GM21515 (cell line): ENCODE measurements around the gene TTC4.
A peak's percentile ranks its signal among the peaks of the same experiment; 100 is the strongest.

Experiments
- ATAC-seq: cut with Tn5 transposase; IDR thresholded peaks from one replicate; pipeline ENCODE4 v1.9.1; 2021; ENCODE audit not compliant: unreplicated experiment

Gene TTC4, protein sequence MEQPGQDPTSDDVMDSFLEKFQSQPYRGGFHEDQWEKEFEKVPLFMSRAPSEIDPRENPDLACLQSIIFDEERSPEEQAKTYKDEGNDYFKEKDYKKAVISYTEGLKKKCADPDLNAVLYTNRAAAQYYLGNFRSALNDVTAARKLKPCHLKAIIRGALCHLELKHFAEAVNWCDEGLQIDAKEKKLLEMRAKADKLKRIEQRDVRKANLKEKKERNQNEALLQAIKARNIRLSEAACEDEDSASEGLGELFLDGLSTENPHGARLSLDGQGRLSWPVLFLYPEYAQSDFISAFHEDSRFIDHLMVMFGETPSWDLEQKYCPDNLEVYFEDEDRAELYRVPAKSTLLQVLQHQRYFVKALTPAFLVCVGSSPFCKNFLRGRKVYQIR

DNA sequence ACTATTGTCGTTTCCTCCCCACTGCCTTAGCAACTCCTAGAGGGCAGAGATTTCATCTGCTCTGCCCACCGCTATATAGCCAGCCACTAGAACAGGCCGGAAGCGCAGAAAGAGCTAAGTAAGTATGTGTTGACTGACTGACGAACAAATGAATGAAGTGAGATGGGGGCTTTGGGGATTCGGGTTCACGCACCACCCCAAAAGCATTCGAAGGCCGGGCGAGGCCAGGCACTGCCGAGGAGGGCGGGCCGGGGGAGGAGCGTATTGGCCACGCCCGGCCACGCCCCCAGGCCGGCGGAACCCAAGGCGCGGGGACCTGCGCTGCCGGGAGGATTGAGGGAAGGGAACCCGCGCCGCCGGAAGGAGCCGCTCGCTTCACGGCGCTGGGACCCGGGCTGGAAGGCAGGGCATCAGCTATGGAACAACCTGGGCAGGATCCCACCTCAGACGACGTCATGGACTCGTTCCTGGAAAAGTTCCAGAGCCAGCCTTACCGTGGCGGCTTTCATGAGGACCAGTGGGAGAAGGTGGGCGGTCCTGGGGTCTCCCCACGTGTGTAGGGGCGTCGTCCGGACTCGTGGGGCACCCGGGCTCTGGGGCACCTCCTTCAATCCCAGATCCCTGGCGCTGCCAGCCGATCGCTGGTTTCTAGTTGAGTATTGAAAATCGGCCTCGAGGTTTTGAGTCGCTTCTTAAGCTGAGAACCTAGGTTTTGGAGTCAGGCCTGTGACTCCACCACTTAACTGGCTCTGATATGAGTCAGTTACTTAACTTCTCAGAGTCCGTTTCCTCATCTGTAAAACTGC, at the start of gene TTC4:
TTC4 (plus strand) TSS at position 369 of the 806 bp plus-strand sequence; CDS start at position 417, 48 bp downstream.
- ATAC-seq = peak; percentile 97

DNA sequence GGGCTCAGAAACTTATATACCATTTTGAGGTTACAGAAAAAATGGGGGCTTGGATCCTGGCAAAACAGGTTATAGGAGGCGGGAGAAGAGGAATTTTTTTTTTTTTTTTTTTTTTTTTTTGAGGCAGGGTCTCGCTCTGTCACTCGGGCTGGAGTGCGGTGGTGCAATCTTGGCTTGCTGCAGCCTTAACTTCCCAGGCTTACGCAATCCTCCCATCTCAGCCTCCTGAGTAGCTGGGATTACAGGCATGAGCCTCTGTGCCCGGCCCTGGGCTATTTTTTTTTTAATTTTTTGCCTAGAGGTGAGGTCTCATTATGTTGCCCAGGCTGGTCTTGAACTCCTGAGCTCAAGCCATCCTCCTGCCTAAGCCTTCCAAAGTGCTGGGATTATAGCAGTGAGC, 49.3 kb upstream of the TTC4 start:
- no peak for ATAC-seq

DNA sequence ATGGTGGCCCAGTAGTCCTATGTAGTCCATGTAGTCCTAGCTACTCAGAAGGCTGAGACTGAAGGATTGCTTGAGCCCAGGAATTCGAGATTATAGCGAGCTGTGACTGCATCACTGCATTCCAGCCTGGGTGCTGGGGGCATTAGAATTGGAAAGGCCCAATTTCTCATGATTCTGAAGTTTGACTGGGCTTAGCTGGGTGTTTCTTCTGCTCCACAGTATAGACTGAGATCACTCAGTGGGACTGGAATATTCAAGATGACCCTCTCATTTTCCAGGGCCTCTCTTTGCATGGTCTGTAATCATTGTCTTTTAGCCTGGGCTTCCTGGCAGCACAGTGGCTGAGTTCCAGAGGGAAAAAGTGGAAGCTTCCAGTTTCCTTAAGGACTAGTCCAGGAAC, 47.9 kb upstream of the TTC4 start:
- ATAC-seq = no peak

DNA sequence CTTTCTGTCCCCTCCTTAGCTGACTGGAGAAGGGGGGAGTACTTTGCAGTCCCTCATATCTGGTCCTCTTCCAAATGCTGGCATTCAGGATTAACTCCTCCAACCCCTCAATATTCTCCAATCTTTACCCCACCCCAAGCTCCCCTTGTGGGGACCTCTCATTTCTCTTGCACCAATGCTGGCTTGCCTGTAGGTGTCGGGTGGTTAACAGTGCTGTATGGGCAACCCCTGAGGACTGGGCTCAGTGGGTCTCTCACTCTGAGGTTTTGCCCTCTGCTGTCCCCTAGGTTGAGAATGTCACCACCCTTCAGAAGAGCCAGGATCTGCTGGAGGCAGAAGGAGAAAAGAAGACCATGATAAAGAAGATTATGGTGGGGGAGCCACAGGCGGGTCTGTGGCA, 47.1 kb upstream of the TTC4 start:
- no peak for ATAC-seq

DNA sequence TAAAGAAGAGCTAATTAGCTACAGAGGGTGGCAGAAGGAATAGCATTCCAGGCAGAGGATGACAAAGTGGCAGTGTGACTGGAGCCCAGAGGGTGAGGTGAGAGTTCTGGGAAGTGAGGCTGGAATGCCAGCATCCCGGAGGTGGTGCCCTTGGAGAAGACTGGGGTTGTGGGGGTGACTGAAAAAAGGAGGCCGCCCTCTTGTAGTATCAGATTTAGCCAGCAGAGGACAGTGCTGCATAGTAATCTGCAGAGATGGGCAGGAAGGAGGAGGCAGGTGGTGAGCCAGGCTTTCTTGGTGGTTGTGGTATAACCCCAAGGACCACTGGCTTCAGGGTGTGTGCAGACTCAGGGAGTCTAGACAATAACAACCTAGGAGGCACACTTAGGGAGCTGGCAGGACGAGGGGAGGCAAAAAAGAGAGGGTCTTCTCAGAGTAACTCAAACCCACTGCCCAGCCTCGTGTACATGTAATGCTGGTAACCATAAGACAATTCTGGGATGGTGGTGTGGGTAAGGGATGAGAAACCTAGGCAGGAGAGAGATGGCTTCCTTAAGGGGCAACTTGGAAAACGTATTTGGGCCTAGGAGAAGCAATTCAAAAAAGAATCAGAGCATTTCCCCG, 43.6 kb upstream of the TTC4 start:
- ATAC-seq = peak; percentile 63

DNA sequence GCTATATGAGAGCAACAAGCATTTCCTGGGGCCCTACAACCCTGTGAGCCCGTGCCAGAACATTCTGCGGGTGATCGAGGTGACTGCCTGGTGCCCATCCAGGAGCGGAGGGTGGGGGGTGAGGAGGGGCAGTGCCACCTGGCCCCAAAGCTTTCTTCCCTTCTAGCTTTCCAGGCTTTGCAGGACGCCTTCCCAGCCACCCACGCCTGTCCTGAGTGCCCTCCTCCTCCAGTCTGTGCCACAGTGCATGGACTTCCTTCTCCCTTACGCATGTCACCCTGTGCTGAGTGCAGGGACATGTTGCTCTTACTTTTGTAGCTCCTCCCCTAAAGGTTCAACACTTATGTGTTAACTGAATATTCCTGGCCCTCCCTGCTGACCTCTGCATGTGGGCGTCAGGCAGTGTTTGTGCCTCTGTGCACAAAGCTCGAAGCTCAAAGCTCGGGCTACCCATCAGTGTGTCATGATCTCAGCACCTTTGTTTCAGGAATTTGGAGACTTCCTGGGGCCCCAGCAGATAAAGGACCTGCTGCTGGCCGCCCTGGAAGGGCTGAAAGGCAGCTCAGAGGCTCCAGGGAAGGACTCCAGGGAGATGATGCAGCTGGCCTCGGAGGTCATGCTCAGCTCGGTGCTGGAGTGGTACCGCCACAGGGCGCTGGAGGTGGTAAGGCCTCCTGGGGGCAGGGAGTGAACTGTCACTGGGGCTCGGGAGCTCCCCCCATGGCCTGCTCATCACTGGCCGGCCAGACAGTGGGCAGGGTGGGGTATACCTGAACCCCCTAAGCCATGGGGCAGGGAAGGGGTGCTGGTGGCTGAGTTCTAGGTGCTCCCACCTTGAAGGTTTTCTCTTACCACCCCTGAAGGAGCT, 36.7 kb upstream of the TTC4 start:
- ATAC-seq = no peak

DNA sequence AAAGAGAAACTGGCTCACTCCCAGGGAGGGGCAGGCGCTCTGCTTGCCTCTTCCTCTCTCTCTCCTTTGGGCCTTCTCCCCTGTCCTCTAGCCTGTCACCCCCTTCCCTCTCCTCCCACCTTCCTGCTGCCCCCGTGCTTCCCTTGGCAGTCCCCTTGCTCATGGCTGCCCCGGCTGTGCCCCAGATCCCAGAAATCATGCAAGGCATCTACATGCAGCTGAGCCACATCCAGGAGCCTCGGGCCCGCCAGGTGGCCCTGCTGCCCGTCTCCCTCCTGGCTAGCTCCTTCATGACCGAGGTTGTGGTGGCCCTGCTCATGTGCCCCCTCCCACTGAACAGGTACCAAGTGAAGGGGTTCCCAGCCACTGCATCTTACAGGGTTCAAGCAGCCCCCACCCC, 36.0 kb upstream of the TTC4 start:
- ATAC-seq = no peak

DNA sequence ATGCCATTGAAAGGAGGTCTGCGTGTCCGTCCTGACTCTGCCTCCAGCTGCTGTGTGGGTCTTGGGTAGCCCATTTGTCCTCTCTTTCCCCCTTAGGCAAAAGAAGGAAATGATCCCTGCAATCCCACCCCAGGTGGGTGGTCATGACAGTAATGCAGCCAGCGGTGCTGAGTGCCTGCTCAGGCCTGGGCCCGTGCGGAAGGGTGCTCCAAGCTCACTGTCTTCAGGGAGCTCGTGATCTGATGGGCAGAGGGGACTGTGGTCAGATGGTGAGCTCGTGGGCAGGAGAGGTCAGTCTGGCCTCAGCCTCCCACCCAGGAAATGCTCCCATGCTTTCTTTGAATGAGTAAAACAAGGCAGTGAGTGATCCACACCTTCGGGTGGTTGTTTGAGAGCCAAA, 35.3 kb upstream of the TTC4 start:
- no peak for ATAC-seq

DNA sequence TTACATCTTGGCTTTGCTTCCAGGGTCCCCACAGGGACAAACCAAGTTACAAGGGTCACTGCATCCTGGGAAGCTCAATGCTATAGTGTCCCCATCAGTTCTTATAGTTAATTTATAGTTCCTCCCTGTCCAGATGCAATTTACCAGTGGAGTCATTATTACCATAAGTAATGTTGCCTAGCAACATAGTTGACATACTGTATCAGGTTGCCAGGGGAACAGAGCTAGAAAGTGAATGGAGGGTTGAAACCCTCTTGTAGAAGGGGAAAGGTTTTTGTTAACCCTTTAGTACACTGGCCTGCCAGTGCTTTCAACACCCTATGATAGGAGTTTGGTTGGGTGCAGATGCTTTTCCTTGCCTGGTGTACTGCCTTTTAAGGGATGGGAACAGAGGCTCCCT, 34.3 kb upstream of the TTC4 start:
- ATAC-seq = no peak

DNA sequence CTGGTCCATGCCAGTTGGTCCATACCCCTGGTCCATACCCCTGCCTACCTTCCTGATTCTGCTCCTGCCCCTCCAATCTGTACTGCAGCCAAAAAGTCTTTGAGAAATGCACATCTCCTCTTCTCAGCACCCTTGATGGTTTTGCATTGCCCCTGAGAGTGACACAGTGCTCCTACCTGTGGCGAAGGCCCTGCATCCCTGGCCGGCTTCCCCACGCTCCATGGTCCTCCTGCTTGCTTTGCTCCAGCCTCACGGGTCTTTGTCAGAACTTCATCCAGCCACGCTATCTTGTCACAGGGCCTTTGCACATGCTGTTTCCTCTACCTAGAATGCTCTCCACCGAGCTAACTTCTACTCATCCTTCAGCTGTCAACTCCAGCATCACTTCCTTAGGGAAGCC, 32.2 kb upstream of the TTC4 start:
- no peak for ATAC-seq

DNA sequence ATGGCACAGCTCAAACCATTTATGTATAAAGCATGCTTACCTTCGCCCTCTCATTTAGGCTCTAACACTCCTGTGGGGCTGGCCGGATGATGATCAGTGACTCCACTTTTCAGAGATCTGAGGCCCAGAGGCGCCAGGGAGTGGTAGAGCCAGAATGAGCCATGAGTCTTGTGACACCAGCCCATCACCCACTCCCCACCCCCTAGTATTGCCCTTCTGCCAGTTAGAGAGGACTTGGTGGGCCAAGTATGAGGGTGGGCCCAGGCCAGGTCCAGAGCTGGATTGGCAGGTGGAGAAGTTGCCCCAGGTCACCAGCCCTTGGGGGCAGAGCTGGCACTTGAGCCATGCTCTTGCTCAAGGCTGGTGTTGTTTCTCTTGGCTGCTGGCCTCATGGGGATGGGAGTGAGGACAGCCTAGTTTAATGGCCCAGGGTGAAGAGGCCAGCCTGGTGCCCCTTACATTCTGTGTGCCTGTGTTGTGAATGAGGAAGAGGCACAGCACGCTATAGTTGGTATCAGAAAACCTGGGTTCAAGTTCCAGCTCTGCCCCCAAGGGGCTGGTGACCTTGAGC, 30.2 kb upstream of the TTC4 start:
- ATAC-seq = no peak

DNA sequence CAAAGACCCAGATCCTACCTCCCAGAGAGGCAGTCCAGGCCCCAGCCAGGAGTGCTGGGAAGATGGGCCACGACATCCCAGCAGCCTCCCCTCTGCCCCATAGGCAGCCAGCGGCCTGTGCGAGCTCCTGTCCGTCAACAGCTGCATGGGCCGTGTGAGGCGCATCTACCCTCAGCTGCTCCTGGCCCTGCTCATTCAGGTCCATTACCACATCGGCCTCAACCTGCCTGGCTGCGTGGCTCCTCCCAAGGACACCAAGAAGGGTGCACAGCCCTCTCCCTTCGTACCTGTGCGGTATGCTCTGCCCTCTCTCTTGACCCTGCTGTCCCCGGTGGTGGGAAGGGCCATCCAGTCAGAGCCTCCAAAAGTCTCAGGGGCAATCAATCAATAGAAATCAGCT, 29.5 kb upstream of the TTC4 start:
- no peak for ATAC-seq

DNA sequence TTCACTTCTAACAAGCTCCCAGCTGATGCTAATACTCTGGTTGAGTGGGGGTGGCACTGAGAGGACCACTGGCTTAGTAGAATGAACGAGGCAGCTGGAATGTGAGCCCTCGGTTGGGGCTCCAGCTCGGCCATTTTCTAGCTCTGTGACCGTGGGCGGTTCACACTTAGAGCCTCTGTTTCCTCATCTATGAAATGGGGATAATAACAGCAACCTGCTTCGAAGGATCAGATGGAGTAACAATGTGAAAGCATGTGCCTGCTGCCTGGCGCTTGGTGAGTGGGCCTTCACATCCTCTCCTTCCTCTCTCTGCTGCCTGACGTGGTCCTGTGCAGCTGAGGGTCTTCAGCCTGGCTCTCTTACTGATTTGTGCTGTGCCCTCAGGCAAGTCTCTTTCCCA, 20.9 kb upstream of the TTC4 start:
- ATAC-seq = no peak

DNA sequence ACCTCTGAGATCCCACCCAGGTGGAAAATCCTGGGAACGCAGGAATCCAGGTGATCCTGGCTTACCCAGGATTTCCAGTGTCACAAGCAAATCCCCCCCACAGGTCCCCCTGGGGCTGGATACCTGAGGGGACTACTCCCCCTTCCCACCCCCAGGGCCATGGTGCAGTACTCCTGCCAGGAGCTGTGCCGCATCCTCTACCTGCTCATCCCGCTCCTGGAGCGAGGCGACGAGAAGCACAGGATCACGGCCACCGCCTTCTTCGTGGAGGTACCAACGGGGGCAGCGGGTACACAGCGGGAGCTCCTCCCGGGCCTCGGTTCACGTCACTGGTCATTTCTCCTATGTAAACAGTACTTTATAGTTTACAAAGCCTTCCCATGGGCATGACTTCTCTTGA, 20.4 kb upstream of the TTC4 start:
- no peak for ATAC-seq

DNA sequence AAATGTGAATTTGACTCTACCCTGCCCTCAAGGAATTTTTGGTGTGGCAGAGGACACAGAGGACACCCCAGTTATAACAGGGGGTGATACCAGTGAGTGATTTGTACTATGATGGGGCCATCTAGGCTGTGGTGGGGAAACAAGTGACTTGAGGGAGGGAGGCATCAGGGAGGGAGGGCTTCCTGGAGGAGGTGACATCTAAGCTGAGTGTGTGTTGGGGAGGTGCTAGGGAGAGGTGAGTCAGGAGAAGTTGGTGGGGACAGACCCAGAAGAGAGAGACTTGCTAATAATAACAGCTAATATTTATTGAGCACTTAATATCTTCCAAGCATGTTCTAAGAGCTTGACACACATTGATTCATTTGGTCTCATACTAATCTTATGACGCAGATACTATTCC, 19.9 kb upstream of the TTC4 start:
- ATAC-seq = no peak

DNA sequence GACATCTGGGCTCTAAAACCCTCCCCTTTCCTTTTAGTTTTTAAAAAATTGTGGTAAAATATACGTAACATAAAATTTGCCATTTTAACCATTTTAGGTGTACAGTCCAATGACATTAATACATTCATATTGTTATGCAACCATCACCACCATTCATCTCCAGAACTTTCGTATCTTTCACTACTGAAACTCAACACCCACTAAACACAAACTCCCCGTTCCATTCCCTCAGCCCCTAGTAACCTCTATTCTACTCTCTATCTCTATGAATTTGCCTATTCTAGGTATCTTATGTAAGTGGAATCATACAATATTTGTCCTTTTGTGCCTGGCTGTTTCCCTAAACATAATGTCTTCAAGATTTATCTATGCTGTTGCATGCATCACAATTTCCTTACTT, 19.4 kb upstream of the TTC4 start:
- no peak for ATAC-seq

DNA sequence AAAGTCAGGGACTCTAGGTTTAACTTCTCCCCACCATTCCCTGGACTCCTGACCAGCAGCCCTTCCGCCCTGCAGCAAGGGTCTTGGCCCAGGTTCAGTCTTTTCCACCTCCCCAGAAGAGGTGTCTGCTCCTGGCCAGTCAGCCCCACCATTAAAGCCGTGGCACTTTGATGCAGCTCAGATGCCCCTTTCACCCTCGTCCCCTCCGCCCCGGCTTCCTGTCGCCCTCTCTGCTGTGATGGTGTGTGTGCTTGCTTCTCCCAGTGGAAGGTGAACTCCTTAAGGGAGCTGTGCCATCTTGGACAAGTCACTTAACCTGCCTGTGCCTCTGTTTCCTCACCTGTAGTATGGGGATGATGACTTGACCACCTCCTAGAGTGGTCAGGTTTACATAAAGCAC, 17.8 kb upstream of the TTC4 start:
- ATAC-seq = no peak

DNA sequence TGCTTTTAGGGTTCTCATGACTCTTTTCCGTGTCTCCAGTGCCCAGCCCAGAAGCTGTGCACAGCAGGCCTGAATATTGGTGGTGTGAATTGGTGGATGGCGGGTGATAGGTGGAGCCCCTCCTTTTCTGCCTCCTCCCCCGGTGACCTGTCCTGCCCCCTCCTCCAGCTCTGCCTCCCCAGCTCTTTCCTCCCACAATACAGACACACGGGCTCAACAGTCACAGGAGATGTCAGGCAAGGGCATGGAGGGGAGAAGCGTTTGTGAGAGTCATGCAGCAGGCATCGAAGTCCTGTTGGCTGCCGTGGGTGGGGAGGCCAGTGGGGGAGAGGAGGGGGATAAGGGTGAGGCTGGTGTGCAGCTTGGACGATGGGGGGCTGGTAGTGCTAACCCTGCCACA, 17.3 kb upstream of the TTC4 start:
- ATAC-seq = no peak

DNA sequence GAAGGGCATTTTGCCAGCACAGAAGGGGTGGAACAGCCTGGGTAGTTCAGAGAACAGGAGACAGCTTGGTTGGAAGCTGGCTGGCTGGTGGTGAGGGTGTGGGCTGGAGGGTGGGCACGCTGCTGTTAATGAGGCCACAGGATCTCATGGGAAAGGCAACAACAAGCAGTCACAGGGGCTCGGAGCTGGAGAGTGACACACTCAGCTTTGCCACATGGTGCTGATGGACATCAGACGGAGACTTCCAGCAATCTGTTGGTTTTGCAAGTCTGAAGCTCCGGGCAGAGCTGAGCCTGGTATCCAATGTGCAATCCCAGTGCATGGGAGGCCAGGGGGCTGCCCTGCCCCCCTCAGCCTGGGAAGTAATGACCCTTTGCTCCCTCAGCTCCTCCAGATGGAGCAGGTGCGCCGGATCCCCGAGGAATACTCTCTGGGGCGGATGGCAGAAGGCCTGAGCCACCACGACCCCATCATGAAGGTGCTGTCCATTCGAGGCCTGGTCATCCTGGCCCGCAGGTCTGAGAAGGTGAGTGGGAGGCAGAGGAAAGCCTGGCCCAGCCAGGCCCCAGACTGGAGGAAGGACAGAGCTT, 15.6 kb upstream of the TTC4 start:
- no peak for ATAC-seq

DNA sequence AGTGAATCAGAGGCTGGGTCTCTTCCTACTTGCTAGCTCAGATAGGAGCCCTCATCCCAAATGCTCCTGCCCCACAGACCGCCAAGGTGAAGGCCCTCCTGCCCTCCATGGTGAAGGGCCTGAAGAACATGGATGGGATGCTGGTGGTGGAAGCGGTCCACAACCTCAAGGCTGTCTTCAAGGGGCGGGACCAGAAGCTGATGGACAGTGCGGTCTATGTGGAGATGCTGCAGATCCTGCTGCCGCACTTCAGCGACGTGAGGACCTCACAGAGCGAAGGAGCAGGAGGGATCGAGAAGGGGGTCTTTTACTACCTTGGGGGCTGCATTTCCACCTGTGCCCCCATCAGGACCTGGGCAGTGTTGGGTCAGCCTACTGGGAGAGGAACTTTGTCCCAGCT, 14.6 kb upstream of the TTC4 start:
- no peak for ATAC-seq
